Urinary bladder (tissue), 4 donors: ENCODE measurements around the gene PTPN3. TPM values are rescaled to one million over a fixed set of nuclear protein-coding genes. Genes with fewer than 3 reads are reported as not detected.

Experiments used
- DNase-seq: peaks from one replicate; pipeline ENCODE4 v3.0.0-alpha.2; 2015; ENCODE audit errors: extremely low spot score
- H3K27ac ChIP-seq: one replicate; pipeline ENCODE4 v1.5.1; 2013; ENCODE audit warnings: low read depth, mild to moderate bottlenecking, moderate library complexity
- H3K36me3 ChIP-seq: one replicate; pipeline ENCODE4 v1.6.1; 2013; ENCODE audit warnings: mild to moderate bottlenecking, moderate library complexity; ENCODE audit not compliant: insufficient read depth
- H3K4me1 ChIP-seq: one replicate; pipeline ENCODE4 v1.6.1; 2013; ENCODE audit warnings: mild to moderate bottlenecking, moderate library complexity; ENCODE audit not compliant: insufficient read depth
- H3K4me3 ChIP-seq: one replicate; pipeline ENCODE4 v1.5.1; 2013; ENCODE audit warnings: low read depth, low read length
- WGBS: extraction: QIAGEN DNeasy Blood & Tissue Kit; methylation state at CpG from one replicate; pipeline ENCODE4 v1.1.7; 2013; 5-methylcytosine and 5-hydroxymethylcytosine counted together
- polyA plus RNA-seq: library from polyadenylated mRNA; stranded (reverse); fragments of 200-250 nt; gene quantifications from one replicate; pipeline ENCODE4 v1.2.3, GENCODE V29; 2013
- total RNA-seq: library from RNA; depleted of rRNA; stranded (reverse); fragments of >200 nt; gene quantifications from one replicate; pipeline ENCODE4 v1.2.3, GENCODE V29; 2014
- donor health status: healthy with polysubstance abuse.
- donor health status: healthy.

The PTPN3 gene
- total and polyA plus RNA-seq, 2 donors: 1.9 to 4.2 TPM

- Histone ChIP-seq H3K4me3 (no peak overlapping the region), H3K36me3 (no peaks in the 10 kb centered on the region), H3K27ac (peak overlapping the region; percentile 60), H3K4me1 (no peaks in the 10 kb centered on the region)
- WGBS: 60% methylated on average over 11 of the region's 11 CpGs
- no peak for DNase-seq
Measured at GRCh38 chr9:109477258-109478050, 20.7 kb downstream of the PTPN3 start.

DNA sequence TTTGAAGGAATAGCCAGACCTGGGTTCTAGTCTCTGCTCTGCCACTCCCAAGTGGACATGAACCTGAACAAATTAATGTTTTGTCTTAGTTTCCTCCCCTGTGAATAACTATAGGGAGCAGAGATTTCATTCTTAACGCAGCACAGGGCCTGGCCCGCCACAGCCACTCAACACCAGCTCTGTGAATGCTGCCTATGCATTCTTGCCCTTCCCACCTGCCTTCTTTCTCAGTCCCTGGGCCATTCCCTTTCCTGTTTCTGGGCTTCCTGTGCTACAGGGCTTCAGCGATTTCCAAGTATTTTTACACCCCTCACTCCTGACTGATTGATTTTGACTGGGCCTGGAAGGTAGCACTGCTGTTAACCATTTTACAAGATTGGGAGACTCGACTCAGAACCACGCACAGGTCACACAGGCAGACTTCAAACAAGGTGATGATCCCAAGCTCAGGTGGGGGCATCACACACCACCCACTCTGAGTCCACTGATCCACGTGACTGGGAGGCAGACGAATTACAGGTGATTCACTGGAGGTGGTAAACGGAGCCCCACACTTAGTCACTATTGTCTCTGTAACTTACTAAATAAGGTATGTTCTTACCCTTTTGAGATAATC, 21.4 kb downstream of the PTPN3 start:
- no peak for DNase-seq
- no peaks in the 10 kb centered on the region for H3K4me1 ChIP-seq
- H3K4me3 ChIP-seq: no peak overlapping the region
- H3K27ac ChIP-seq: peak overlapping the region; percentile 14
- 73% methylated on average over 8 of the region's 8 CpGs for WGBS
- no peaks in the 10 kb centered on the region for H3K36me3 ChIP-seq

DNA sequence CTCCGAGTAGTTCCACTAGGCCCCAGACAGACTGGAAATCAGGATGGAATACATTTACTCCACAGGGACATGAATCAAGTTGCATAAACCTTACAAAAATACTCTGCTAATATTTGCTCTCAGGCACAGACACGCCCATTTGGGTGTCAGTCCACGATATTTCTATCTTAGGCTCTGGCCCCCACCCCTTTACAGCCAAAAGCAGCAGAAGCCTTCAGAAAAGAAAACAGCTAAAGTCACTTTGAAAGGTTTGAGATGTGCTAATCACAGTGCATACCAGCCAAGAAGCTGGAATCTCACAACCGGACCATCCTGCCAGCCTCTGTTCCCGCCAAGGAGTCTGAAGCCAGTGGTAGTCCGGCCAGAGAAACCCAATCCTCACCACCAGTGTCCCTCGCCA, 22.6 kb downstream of the PTPN3 start:
- Histone ChIP-seq H3K27ac (no peak overlapping the region), H3K4me3 (no peak overlapping the region), H3K4me1 (no peaks in the 10 kb centered on the region), H3K36me3 (no peaks in the 10 kb centered on the region)
- WGBS: 71% methylated on average over 7 of the region's 7 CpGs
- no peak for DNase-seq

- WGBS: 87% methylated on average over 2 of the region's 2 CpGs
- Histone ChIP-seq H3K27ac (no peak overlapping the region), H3K36me3 (no peaks in the 10 kb centered on the region), H3K4me1 (no peaks in the 10 kb centered on the region), H3K4me3 (no peak overlapping the region)
- no peak for DNase-seq
Measured at GRCh38 chr9:109474944-109475343, 23.2 kb downstream of the PTPN3 start.

- no peak for DNase-seq
- Histone ChIP-seq H3K4me3 (no peak overlapping the region), H3K36me3 (no peaks in the 10 kb centered on the region), H3K27ac (no peak overlapping the region), H3K4me1 (no peaks in the 10 kb centered on the region)
- 75% methylated on average over 7 of the region's 7 CpGs for WGBS
Measured at GRCh38 chr9:109474170-109474569, 23.9 kb downstream of the PTPN3 start.

GRCh38 chr9:109473329-109473728, 24.8 kb downstream of the PTPN3 start:
- Histone ChIP-seq H3K27ac (no peak overlapping the region), H3K4me3 (no peak overlapping the region), H3K4me1 (no peaks in the 10 kb centered on the region), H3K36me3 (no peaks in the 10 kb centered on the region)
- 56% methylated on average over 7 of the region's 7 CpGs for WGBS
- no peak for DNase-seq

DNA sequence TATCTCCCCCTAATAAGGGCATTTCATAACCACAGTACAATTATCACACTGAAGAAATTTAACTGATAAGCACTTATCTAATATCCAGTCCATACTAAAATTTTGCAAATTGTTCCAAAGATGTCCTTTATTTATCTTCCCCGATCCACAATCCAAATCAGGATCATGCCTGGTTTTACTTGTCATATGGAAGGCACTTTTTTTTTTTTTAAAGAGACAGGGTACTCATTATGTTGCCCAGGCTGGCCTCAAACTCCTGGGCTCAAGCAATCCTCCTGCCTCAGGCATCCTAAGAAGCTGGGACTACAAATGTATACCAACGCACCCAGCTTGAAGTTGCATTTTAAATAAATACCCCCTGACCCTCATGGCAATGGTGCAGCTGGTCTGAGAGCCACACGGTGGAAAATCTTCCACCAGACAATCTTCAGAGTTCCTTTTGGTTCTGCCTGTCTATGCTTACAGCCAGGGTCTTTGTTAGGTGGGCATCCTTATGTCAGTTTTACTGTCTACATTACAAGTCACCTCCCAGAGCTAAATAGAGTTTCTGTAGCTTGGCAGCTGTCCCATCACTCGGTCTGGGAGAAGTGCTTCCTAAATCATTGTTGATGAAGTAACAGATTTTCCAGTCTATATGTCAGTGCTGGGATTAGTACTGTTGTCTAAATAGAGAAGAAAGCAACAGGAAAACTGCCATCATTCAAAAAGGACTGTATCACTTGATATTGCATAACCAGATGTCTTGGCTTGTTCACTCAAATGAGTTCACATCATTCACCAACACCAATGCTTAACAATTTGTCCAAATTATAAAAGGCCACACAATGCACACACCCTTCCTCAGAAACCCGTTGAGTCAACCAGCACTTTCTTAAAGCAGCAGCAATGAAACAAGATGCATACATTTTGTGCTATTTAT, 26.4 kb downstream of the PTPN3 start:
- Histone ChIP-seq H3K27ac (no peak overlapping the region), H3K36me3 (no peaks in the 10 kb centered on the region), H3K4me3 (no peak overlapping the region), H3K4me1 (no peaks in the 10 kb centered on the region)
- 43% methylated on average over 5 of the region's 5 CpGs for WGBS
- DNase-seq: no peak

GRCh38 chr9:109469646-109470358, 28.3 kb downstream of the PTPN3 start:
- Histone ChIP-seq H3K4me3 (no peak overlapping the region), H3K27ac (no peak overlapping the region), H3K36me3 (no peaks in the 10 kb centered on the region), H3K4me1 (no peaks in the 10 kb centered on the region)
- peak; percentile 49 for DNase-seq
- 48% methylated on average over 13 of the region's 13 CpGs for WGBS

DNA sequence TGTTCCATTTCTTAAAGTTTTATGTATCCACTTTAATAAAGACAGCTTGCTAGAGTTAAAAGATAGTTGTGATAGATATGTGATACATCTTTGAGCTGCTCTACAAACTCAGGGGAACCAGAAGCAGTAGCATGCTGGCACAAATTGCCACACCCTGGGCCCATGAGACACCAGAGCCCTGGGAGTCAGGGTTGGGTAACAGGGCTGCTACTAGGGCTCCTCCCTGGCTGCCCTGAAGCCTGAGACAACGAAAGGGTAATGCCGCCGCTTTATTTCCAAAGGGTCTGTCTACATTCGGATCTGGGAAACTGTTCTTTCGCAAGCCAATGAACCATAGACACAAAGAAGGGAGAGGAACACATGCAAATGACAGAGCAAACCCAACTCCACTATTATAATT, 29.2 kb downstream of the PTPN3 start:
- DNase-seq: no peak
- 87% methylated on average over 5 of the region's 5 CpGs for WGBS

DNA sequence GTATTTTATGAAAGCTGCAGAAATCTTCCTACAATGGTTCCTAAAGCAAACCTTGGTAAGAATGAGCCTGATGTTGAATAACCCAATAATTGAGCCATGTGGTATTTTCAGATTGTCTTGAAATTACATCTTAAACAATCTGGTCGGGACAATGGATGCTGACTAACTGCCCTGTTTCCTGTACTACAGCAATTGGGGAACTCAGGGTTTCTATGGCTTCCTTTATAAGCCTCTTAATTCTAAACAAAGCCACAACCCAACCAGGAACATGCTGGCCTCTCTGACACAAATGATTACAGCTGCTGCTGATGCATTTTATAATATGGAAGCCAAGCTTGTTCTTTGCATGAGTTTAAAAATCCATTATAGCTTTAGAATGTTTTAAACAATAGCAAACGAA, 30.2 kb downstream of the PTPN3 start:
- Histone ChIP-seq H3K27ac (no peak overlapping the region), H3K4me1 (no peaks in the 10 kb centered on the region), H3K36me3 (no peaks in the 10 kb centered on the region), H3K4me3 (no peak overlapping the region)
- 35% methylated on average over 2 of the region's 2 CpGs for WGBS
- no peak for DNase-seq

More for the DNA sequence above, 29.2 kb downstream of the PTPN3 start:
- Histone ChIP-seq H3K4me1 (no peaks in the 10 kb centered on the region), H3K36me3 (no peaks in the 10 kb centered on the region), H3K27ac (no peak overlapping the region), H3K4me3 (no peak overlapping the region)

DNA sequence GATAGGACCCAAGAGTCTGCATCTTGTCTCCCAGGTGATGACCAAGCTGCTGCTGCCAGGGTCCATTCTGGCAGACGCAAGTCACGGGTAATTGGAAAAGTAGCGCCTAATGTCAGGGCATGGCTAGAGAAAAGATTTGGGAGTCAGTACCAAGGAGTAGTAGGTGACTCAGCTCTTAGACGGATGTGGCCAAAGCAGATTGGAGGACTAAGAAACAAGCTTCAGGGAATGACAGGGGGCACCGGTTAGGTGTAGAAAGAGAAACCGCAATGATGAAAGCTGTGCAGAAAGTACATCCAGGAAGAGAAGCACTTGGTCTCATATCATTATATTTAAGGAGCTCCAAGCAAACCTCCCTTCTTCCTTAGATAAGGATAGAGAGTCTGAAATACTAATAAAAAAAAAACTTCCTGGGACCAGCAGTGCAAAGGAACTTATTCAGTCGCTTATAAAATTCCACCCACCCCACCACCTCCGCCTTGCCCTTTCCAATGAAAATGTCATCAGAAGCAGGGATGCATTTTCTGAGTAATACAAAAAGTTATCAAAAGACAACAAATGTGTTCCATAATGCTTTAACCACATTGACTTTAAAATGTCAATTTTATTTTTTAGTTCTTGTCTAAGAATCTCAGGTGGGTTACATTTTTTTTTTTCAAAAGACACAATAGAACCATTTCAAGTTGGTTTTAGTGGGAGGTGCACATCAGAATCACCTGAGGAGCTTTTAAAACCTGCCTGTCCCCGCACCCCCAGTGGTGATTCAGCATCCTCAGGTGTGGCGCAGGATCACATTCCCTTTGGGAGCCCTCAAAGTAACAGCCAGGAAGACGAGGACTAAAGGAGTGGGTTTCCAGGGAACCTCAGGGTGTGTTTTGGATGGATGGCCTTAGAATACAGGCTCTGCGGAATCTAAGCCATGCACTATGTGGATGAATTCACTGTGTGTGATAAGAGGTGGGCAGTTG, 31.2 kb downstream of the PTPN3 start:
- 84% methylated on average over 12 of the region's 12 CpGs for WGBS
- Histone ChIP-seq H3K4me1 (no peaks in the 10 kb centered on the region), H3K27ac (no peak overlapping the region), H3K36me3 (no peaks in the 10 kb centered on the region), H3K4me3 (no peak overlapping the region)
- DNase-seq: no peak

DNA sequence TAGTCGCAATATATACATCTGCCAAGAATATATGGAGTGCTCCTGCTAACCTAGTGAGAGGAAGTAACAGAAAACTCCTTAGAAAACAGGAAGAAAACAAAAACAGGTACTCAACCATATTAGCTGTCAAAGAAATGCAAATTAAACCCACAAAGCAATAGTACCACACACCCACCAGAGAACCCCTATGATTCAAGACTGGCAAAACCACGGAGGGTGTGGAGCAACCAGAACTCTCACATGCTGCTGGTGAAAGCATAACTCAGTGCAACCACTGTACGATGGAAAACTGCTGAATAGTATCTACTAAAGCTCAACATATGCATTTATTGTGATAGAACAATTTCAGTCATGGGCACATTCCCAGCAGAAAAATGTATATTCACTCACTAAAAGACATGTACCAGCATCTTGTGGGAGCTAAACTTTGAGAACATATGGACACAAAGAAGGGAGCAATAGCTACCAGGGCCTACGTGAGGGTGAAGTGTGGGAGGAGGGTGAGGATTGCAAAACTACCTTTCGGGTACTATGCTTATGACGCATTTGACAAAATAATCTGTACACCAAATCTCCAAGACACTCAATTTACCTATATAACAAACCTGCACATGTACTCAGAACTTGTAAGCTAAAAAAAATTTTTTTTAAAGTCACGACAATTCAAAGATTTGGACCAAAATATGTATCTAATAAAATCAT, 34.0 kb downstream of the PTPN3 start:
- 84% methylated on average over 7 of the region's 7 CpGs for WGBS
- H3K36me3 ChIP-seq: no peaks in the 10 kb centered on the region
- H3K4me1 ChIP-seq: no peaks in the 10 kb centered on the region
- no peak for DNase-seq
- no peak overlapping the region for H3K27ac ChIP-seq
- no peak overlapping the region for H3K4me3 ChIP-seq
